GM19455 (cell line): ENCODE results near the gene MARK1.

Source experiments
- ATAC-seq: cut with Tn5 transposase; IDR thresholded peaks from one replicate; pipeline ENCODE4 v1.9.1; 2021; ENCODE audit not compliant: unreplicated experiment

Gene MARK1

GRCh38 chr1:220708936-220709801 is 181.2 kb downstream of the MARK1 start:
- no peak for ATAC-seq

- ATAC-seq, result no peak
These were observed 182.4 kb downstream of the MARK1 start for GRCh38 chr1:220710333-220710732.

GRCh38 chr1:220711056-220711809 is 183.3 kb downstream of the MARK1 start:
- ATAC-seq, result peak; percentile 82
